Activated gamma-delta T cell treated with Interleukin-2 at 50 U/mL for 16 hours (primary cell): ENCODE measurements around the gene DENND1C.
A peak's percentile ranks its signal among the peaks of the same experiment; 100 is the strongest.

Experiments
- DNase-seq: peaks from one replicate; pipeline ENCODE4 v3.0.0-alpha.2; 2020

DENND1C gene

GRCh38 chr19:6476155-6476895 is 5.3 kb downstream of the DENND1C start:
- DNase-seq = peak; percentile 40

- DNase-seq = no peak
These were observed 6.1 kb downstream of the DENND1C start for GRCh38 chr19:6475321-6476108.

GRCh38 chr19:6473647-6474046 is 7.9 kb downstream of the DENND1C start:
- no peak for DNase-seq

DNA sequence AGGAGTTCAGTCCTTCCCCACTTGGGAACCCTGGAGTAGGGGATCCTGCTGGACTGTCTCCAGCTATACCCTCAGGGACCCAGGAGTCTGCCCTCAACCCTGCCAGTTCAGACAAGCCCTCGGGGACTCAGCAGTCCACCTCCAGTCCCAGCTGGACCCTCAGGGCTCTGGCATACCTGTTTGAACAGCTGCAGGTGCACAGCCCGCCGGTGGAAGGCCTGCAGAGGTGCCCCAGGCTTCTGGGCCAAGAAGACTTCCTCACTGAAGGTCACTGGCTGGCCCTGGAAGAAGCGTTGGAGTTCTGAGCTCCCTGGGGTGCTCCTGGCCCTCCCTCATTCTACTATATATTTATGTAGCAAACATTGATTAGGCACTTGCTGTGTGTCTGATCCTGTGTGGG is 8.9 kb downstream of the DENND1C start:
- no peak for DNase-seq

DNA sequence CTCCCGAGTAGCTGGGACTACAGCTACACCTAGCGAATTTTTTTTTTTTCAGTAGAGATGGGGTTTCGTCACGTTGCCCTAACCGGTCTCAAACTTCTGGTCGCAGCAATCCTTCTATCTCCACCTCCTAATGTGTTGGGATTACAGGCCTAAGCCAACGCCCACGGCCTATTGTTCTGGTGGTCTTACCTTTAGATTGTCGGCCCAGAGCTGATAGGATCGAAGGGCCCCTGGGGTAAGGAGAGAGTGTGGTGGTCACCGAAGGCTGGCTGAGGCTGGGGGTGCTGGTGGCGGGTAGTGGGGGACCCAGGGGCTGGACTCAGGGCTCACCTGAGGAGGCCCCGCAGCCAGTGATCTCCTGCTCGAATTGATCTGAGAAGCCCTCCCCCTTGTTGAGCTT is 10.5 kb downstream of the DENND1C start:
- no peak for DNase-seq

DNA sequence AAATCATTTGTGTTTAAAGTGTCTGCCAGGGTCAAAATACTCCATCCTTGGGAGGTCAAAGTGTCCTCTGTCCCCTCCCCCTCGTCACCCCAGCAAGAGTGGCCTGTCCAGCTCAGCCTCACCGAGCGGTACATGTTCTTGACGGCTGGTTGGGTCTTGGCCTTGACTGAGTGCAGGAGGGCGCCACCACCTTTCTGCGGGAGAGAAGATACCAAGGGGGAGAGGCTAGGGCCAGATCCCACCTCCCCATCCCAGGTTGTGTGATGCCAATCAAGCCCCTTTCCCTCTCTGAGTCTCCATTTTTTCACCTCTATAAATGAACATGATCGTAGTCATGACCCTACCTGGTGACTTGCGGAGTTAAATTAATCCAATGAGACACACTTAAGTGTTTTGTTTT is 11.4 kb downstream of the DENND1C start:
- no peak for DNase-seq

DNA sequence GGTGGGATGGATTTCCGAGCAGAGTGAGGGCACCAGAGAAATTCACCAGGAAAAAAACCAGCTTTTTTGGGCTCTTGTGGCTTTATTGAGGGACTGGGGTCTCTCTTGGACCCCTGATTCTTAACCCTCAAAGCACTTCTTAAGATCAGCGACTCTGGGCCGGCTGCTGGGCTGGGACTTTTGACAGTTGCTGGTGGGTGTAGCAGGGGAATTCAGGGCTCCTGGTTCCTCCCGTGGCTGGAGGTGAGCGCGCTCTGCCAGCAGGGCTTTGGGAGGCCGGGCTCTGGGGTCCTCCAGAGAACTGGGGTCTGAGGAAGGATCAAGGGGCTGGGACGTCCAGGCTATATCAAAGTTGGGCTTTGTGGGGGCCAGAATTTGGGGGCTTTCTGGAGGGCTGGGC is 14.2 kb downstream of the DENND1C start:
- no peak for DNase-seq

GRCh38 chr19:6466526-6467248 is 14.9 kb downstream of the DENND1C start:
- no peak for DNase-seq

GRCh38 chr19:6465663-6466062 is 15.9 kb downstream of the DENND1C start:
- no peak for DNase-seq

- no peak for DNase-seq
These were observed 16.6 kb downstream of the DENND1C start for GRCh38 chr19:6465006-6465405.

GRCh38 chr19:6464070-6464873 is 17.3 kb downstream of the DENND1C start, which contains the start of gene CRB3:
TSS of gene CRB3 (plus strand) at chr19:6464271. CDS start at chr19:6464702, 431 bp downstream.
- peak; percentile 44 for DNase-seq

GRCh38 chr19:6460099-6460884 is 21.3 kb downstream of the DENND1C start:
- peak; percentile 94 for DNase-seq

DNA sequence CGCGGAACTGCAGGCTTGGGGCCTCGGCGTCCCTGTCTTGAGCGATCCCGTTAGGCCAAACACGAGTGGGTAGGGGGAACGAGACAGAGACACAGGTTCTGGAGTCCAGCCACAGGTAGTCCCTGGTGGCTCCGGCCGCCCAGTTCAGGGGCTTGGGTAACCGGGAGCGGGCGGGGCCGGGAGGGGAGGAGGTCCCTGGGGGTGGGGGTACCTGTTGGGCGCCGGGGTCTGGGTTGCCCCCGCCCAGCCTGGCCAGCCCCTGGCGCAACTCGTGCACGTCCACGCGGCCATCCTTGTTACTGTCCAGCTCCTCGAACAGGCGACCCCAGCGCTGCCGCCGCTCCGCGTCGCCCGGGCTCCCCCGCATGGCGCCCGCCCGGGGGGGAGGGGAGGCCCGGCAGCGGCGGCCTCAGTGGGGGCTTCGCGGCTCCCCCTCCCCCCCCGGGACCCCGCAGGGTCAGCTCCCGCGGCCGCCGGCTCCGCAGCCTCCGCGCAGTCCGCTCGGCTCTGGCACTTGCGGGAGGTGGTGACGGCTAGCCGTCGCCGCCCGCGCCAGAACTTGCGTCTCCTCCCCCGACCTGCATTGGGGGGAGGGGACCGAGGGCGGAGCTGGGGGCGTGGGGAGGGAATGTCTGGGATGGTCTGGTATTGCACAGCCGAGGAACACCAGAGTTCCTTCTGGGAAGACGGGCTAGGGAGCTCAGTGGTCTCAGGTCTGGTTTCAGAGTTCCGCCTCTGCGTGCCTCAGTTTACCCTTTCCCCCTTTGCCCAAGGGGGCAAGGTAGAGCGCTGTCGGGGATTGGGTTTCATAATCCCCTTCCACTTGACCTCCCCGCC is 22.1 kb downstream of the DENND1C start, which contains the start of gene SLC25A23:
SLC25A23 (minus strand) TSS at position 531 of the 837 bp plus-strand sequence; CDS start at position 367, 164 bp downstream.
- peak; percentile 41 for DNase-seq

- DNase-seq = no peak
These were observed 22.8 kb downstream of the DENND1C start for GRCh38 chr19:6458695-6459261.

GRCh38 chr19:6457958-6458694 is 23.5 kb downstream of the DENND1C start:
- no peak for DNase-seq

DNA sequence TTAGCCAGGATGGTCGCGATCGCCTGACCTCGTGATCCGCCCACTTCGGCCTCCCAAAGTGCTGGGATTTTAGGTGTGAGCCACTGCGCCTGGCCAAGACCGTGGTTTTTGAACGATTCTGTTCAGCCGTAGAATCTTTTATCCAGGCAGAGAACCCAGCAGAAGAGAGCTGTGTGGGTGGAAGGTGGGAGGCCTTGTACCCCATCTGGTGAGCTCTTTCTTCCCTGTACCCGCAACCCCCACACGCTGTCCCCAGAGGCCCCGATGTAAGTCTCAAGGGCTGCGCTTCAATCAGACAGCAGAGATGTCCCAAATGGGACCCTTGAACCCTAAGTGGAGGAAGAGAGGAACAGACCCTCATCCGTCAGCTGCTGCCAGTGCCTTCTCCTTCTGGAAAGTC is 25.7 kb downstream of the DENND1C start:
- no peak for DNase-seq

DNA sequence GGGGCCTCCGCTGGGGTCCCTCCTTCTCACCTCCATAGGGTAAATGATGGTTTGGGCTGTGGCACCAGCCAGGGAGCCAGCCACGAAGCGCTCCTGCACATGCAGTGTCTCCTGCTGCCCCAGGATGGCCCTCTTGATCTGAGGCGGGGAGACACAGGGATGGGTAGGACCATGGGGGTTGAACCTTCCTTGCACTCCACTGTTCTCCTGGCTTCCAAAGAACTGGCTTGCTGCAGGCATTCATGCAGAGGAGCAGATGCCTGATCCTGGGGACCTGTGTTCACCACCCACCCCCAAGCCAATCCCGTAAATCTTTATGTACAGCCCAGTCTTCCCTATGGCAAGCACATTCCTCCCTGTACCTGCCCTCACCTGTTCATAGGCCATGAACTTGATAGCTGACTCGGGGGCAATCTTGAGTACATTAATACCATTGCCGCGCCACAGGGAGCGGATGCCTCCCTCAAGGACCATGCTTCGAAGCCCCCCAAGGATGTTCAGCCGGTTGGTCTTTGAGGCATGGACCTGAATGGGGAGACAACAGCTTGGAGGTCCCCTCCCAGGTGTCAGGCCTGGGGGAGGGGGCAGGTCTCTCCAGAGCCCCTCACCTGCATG is 27.5 kb downstream of the DENND1C start:
- DNase-seq = no peak

DNA sequence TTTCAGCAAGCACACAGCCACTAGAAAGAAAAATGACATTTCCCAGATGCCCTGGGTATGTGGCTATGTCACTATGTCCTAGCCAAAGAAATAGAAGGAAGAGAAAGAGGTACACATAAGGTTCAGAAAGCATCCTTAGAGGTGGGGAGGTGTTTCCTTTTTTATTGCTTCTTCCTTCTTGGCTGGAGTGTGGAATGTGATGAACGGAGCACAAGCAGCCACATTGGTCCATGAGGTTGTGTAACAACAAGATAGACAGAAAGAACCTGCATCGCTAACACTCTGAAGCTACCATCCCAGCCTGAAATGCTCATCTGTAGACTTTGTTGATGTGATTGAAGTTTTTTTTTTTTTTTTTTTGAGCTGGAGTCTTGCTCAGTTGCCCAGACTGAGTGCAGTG is 28.7 kb downstream of the DENND1C start:
- no peak for DNase-seq

GRCh38 chr19:6452223-6452614 is 29.4 kb downstream of the DENND1C start:
- DNase-seq = no peak
